HEK293 (cell line): ENCODE data around the gene MPV17L2.
A peak's percentile ranks its signal among the peaks of the same experiment; 100 is the strongest.

Experiments
- CTCF ChIP-seq: fragments of 450-650 bp; formaldehyde crosslinking; IDR thresholded peaks from 2 replicates; pipeline ENCODE4 v1.5.1; 2016; ENCODE audit warnings: missing biosample characterization, missing genetic modification characterization
- GLI2 ChIP-seq: fragments of 450-650 bp; formaldehyde crosslinking; IDR thresholded peaks from 2 replicates; pipeline ENCODE4; 2017; ENCODE audit warnings: missing biosample characterization, missing genetic modification characterization, low read depth, borderline replicate concordance
- SP2 ChIP-seq: fragments of 450-650 bp; formaldehyde crosslinking; IDR thresholded peaks from 2 replicates; pipeline ENCODE4 v1.5.1; 2016; ENCODE audit warnings: missing biosample characterization, missing genetic modification characterization
- ZBTB20 ChIP-seq: fragments of 450-650 bp; formaldehyde crosslinking; IDR thresholded peaks from 2 replicates; pipeline ENCODE4 v1.5.1; 2016; ENCODE audit warnings: missing biosample characterization, missing genetic modification characterization
- ZFP69B ChIP-seq: fragments of 450-650 bp; formaldehyde crosslinking; IDR thresholded peaks from 2 replicates; pipeline ENCODE4 v1.5.1; 2016; ENCODE audit warnings: missing biosample characterization, missing genetic modification characterization
- ZNF146 ChIP-seq: fragments of 450-650 bp; formaldehyde crosslinking; IDR thresholded peaks from 2 replicates; pipeline ENCODE4 v1.5.1; 2016; ENCODE audit warnings: missing biosample characterization, missing genetic modification characterization
- ZNF19 ChIP-seq: fragments of 450-650 bp; formaldehyde crosslinking; IDR thresholded peaks from 2 replicates; pipeline ENCODE4; 2016; ENCODE audit warnings: missing biosample characterization, missing genetic modification characterization, low read depth
- ZNF514 ChIP-seq: fragments of 450-650 bp; formaldehyde crosslinking; IDR thresholded peaks from 2 replicates; pipeline ENCODE4 v1.5.1; 2016; ENCODE audit warnings: missing biosample characterization, missing genetic modification characterization
- ZNF629 ChIP-seq: fragments of 450-650 bp; formaldehyde crosslinking; IDR thresholded peaks from 2 replicates; pipeline ENCODE4 v1.5.1; 2017; ENCODE audit warnings: missing biosample characterization, missing genetic modification characterization
- ZNF670 ChIP-seq: fragments of 450-650 bp; formaldehyde crosslinking; IDR thresholded peaks from 2 replicates; pipeline ENCODE4 v1.5.1; 2016; ENCODE audit warnings: missing biosample characterization, missing genetic modification characterization, low read depth
- ZNF776 ChIP-seq: fragments of 450-650 bp; formaldehyde crosslinking; IDR thresholded peaks from 2 replicates; pipeline ENCODE4 v1.5.0; 2017; ENCODE audit warnings: missing biosample characterization, missing genetic modification characterization, borderline replicate concordance
- TF ChIP-seq, protein P1 (sequence below): fragments of 450-650 bp; IDR thresholded peaks from 2 replicates; pipeline ENCODE4 v1.5.1; 2018; ENCODE audit warnings: missing biosample characterization, missing genetic modification characterization
- TF ChIP-seq, protein P2 (sequence below): IDR thresholded peaks from 2 replicates; pipeline ENCODE4 v1.6.1; 2011; ENCODE audit warnings: mild to moderate bottlenecking, low read depth, low read length, borderline replicate concordance
- TF ChIP-seq, protein P3 (sequence below): fragments of 450-650 bp; formaldehyde crosslinking; IDR thresholded peaks from 2 replicates; pipeline ENCODE4 v1.5.1; 2016; ENCODE audit warnings: missing biosample characterization, missing genetic modification characterization

DNA sequence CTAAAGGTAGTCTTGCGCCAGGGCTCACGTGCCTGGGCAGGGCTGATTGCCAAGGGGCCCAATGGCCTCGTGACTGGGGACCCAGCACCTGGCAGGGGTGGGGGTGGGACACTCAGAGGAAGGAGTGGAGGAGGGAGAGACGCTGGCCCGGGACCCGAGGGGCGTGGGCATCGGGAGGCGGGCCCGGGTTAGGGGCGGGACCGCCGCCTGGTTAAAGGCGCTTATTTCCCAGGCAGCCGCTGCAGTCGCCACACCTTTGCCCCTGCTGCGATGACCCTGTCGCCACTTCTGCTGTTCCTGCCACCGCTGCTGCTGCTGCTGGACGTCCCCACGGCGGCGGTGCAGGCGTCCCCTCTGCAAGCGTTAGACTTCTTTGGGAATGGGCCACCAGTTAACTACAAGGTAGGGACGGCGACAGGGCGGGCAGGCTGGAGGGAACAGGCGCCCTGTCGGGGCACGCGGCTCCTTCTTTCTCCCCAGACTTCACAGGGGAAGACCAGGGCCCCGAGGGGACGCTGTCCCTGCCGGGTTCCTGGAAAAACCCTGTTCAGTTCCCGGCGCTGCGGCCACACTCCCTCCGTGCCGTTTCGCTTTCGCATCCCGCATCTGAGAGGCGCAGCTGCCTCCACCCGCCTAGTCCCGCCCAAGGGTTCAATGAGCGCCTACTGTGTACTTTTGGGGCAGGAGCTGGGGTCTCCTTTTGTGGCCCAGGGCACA, 19.3 kb upstream of the MPV17L2 start, which contains the start of gene IFI30:
- TF ChIP-seq CTCF (tag by site-specific recombination) (peak; percentile 30; the same call in 1 of the 2 replicates), ZNF146 (tag by site-specific recombination) (no peak), SP2 (tag by site-specific recombination) (peak; percentile 93), ZNF629 (tag by site-specific recombination) (peak; percentile 75; the same call in 1 of the 2 replicates), ZBTB20 (tag by site-specific recombination) (peak; percentile 81), ZNF514 (tag by site-specific recombination) (no peak), ZNF670 (tag by site-specific recombination) (no peak), ZNF19 (tag by site-specific recombination) (no peak), GLI2 (tag by site-specific recombination) (no peak), ZNF776 (no peak), ZFP69B (tag by site-specific recombination) (peak; percentile 63; the same call in 1 of the 2 replicates)
- TF ChIP-seq, protein P1, sequence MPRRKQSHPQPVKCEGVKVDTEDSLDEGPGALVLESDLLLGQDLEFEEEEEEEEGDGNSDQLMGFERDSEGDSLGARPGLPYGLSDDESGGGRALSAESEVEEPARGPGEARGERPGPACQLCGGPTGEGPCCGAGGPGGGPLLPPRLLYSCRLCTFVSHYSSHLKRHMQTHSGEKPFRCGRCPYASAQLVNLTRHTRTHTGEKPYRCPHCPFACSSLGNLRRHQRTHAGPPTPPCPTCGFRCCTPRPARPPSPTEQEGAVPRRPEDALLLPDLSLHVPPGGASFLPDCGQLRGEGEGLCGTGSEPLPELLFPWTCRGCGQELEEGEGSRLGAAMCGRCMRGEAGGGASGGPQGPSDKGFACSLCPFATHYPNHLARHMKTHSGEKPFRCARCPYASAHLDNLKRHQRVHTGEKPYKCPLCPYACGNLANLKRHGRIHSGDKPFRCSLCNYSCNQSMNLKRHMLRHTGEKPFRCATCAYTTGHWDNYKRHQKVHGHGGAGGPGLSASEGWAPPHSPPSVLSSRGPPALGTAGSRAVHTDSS (tag by site-specific recombination): no peak
- TF ChIP-seq, protein P2, sequence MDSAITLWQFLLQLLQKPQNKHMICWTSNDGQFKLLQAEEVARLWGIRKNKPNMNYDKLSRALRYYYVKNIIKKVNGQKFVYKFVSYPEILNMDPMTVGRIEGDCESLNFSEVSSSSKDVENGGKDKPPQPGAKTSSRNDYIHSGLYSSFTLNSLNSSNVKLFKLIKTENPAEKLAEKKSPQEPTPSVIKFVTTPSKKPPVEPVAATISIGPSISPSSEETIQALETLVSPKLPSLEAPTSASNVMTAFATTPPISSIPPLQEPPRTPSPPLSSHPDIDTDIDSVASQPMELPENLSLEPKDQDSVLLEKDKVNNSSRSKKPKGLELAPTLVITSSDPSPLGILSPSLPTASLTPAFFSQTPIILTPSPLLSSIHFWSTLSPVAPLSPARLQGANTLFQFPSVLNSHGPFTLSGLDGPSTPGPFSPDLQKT: no peak
- TF ChIP-seq, protein P3, sequence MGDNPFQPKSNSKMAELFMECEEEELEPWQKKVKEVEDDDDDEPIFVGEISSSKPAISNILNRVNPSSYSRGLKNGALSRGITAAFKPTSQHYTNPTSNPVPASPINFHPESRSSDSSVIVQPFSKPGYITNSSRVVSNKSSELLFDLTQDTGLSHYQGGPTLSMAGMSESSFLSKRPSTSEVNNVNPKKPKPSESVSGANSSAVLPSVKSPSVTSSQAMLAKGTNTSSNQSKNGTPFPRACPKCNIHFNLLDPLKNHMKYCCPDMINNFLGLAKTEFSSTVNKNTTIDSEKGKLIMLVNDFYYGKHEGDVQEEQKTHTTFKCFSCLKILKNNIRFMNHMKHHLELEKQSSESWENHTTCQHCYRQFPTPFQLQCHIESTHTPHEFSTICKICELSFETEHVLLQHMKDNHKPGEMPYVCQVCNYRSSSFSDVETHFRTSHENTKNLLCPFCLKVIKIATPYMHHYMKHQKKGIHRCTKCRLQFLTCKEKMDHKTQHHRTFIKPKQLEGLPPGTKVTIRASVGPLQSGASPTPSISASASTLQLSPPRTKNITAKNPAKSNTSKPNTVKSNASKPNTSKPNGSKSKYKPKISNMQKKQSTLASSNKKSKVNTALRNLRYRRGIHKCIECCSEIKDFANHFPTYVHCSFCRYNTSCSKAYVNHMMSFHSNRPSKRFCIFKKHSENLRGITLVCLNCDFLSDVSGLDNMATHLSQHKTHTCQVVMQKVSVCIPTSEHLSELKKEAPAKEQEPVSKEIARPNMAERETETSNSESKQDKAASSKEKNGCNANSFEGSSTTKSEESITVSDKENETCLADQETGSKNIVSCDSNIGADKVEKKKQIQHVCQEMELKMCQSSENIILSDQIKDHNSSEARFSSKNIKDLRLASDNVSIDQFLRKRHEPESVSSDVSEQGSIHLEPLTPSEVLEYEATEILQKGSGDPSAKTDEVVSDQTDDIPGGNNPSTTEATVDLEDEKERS: no peak
